Neural cell (in vitro differentiated cells): Measurements from ENCODE around the gene PSRC1. TPM values are rescaled to one million over a fixed set of nuclear protein-coding genes. Genes with fewer than 3 reads are reported as not detected.

ENCODE experiments used
- H2AFZ ChIP-seq: fragments of 200-600, 300-800 bp; sonication (generic), shearing (Covaris generic); 2 replicates; pipeline ENCODE4 v1.6.0; 2014; ENCODE audit warnings: low read depth, mild to moderate bottlenecking, antibody characterized with exemption, low read length, moderate library complexity
- H3F3A ChIP-seq: fragments of 200-600 bp; shearing (Covaris generic); 2 replicates; pipeline ENCODE4 v1.6.1; 2016; ENCODE audit warnings: mild to moderate bottlenecking, moderate library complexity, mixed read lengths, antibody characterized with exemption, low read length; ENCODE audit not compliant: insufficient read depth, poor library complexity, severe bottlenecking
- H3K27ac ChIP-seq: fragments of 200-600, 300-800 bp; sonication (generic), shearing (Covaris generic); 2 replicates; pipeline ENCODE4 v1.5.1; 2014; ENCODE audit warnings: mild to moderate bottlenecking, low read length, moderate library complexity
- H3K27me3 ChIP-seq: fragments of 300-800, 200-600 bp; sonication (generic), shearing (Covaris generic); 2 replicates; pipeline ENCODE4 v1.6.0; 2014; ENCODE audit warnings: mild to moderate bottlenecking, low read depth, low read length, moderate library complexity; ENCODE audit not compliant: insufficient read depth
- H3K36me3 ChIP-seq: fragments of 300-800, 200-600 bp; sonication (generic), shearing (Covaris generic); 2 replicates; pipeline ENCODE4 v1.5.1; 2014; ENCODE audit warnings: mild to moderate bottlenecking, antibody characterized with exemption, low read length, moderate library complexity; ENCODE audit not compliant: insufficient read depth
- H3K4me2 ChIP-seq: fragments of 300-800, 200-600 bp; sonication (generic), shearing (Covaris generic); 2 replicates; pipeline ENCODE4 v1.6.0; 2014; ENCODE audit warnings: mild to moderate bottlenecking, low read length
- H3K4me3 ChIP-seq: fragments of 300-800, 200-600 bp; sonication (generic), shearing (Covaris generic); 2 replicates; pipeline ENCODE4 v1.5.1; 2014; ENCODE audit warnings: mild to moderate bottlenecking, low read length, moderate library complexity
- H3K79me2 ChIP-seq: fragments of 200-600 bp; shearing (Covaris generic); replicated peaks from 2 replicates; pipeline ENCODE4 v1.6.0; 2014; ENCODE audit warnings: mild to moderate bottlenecking, low read length, moderate library complexity; ENCODE audit not compliant: insufficient read depth
- H3K9ac ChIP-seq: fragments of 300-800, 200-600 bp; sonication (generic), shearing (Covaris generic); 2 replicates; pipeline ENCODE4 v1.6.1; 2016; ENCODE audit warnings: mild to moderate bottlenecking, low read length, mixed read lengths
- H3K9me2 ChIP-seq: fragments of 200-600 bp; shearing (Covaris generic); 2 replicates; pipeline ENCODE4 v1.6.1; 2016; ENCODE audit warnings: mild to moderate bottlenecking, low read length, mixed read lengths; ENCODE audit not compliant: insufficient read depth
- H3K9me3 ChIP-seq: fragments of 200-600, 300-800 bp; sonication (generic), shearing (Covaris generic); 2 replicates; pipeline ENCODE4 v1.6.1; 2016; ENCODE audit warnings: mild to moderate bottlenecking, mixed run types, low read length, moderate library complexity, mixed read lengths
- H4K20me1 ChIP-seq: fragments of 200-600 bp; shearing (Covaris generic); 2 replicates; pipeline ENCODE4 v1.6.1; 2016; ENCODE audit warnings: mild to moderate bottlenecking, mixed run types; ENCODE audit not compliant: insufficient read depth
- EP300 ChIP-seq: fragments of 450-650 bp; conservative IDR thresholded peaks from 2 replicates; pipeline ENCODE4 v1.6.1; 2014; ENCODE audit warnings: antibody characterized with exemption, mild to moderate bottlenecking, moderate library complexity; ENCODE audit not compliant: poor library complexity, severe bottlenecking
- EZH2 ChIP-seq: fragments of 200-600, 300-800 bp; shearing (Covaris generic), sonication (generic); IDR thresholded peaks from 2 replicates; pipeline ENCODE4 v1.6.1; 2014; ENCODE audit warnings: antibody characterized with exemption, low read length, borderline replicate concordance, mild to moderate bottlenecking; ENCODE audit not compliant: insufficient read depth, poor library complexity, severe bottlenecking
- MXI1 ChIP-seq: fragments of 450-650 bp; conservative IDR thresholded peaks from 2 replicates; pipeline ENCODE4 v1.6.1; 2014; ENCODE audit warnings: antibody characterized with exemption, mild to moderate bottlenecking; ENCODE audit not compliant: poor library complexity, severe bottlenecking
- POLR2AphosphoS5 ChIP-seq: IDR thresholded peaks from 2 replicates; pipeline ENCODE4 v1.6.1; 2012
- RAD21 ChIP-seq: fragments of 450-650 bp; conservative IDR thresholded peaks from 2 replicates; pipeline ENCODE4 v1.6.1; 2014; ENCODE audit warnings: antibody characterized with exemption, mild to moderate bottlenecking, moderate library complexity
- SMC3 ChIP-seq: fragments of 450-650 bp; conservative IDR thresholded peaks from 2 replicates; pipeline ENCODE4 v1.6.1; 2014; ENCODE audit warnings: antibody characterized with exemption, mild to moderate bottlenecking, moderate library complexity; ENCODE audit not compliant: poor library complexity
- TAF1 ChIP-seq: IDR thresholded peaks from 2 replicates; pipeline ENCODE4 v1.6.1; 2012; ENCODE audit warnings: low read depth
- polyA plus RNA-seq: library from polyadenylated mRNA; depleted of rRNA; stranded (reverse); fragments of >200 nt; gene quantifications from 2 replicates; pipeline ENCODE4 v1.2.3, GENCODE V29; 2014
- TF ChIP-seq, protein P1 (sequence below): fragments of 450-650 bp; IDR thresholded peaks from 2 replicates; pipeline ENCODE4 v1.5.1; 2014; ENCODE audit warnings: antibody characterized with exemption, mild to moderate bottlenecking, moderate library complexity; ENCODE audit not compliant: poor library complexity, severe bottlenecking
- TF ChIP-seq, protein P2 (sequence below): IDR thresholded peaks from 2 replicates; pipeline ENCODE4 v1.6.1; 2012; ENCODE audit warnings: borderline replicate concordance

Gene PSRC1
- polyA plus RNA-seq, 1 donor from 2014 or later = 5.4 TPM

DNA sequence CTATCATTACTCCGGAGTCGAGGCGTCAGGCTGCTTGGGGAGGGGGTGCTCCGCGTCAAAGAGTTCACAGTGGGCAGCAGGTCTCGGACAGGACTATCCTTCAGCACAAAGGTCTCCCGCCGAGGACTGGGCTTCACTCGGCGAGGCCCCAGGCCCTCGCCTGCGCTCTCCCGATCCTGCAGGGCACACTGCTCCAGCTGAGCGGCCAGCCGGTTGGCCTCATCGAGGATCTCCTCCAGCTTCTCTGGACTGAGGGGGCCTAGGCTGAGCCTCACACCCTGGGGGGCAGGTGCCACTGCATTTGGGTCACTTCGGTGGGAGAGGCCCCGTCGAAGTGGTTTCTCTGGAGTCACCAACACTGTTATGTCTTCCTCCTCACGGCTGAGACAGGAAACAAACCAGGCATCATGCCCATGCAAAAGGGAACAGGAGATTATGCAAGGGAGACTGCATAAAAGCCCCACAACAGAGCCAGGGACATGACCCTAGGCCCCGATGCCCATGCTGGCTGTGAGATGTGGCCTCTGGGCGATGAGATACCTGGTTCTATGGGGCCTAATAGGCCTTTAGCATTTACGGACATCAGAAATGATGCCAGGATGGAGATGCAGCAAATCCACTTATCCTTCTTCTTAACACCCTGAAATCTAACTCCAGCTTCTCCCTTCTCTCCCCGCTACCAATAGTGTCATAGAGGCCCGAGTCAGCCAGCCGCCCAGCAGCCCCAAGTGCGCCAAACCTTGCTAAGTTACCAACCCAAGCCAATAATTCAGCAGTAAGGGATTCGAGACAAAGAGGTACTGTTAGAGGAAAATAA is 1.1 kb downstream of the PSRC1 start:
- Histone ChIP-seq H3K36me3 (no peaks in the 10 kb centered on the region), H3K4me2 (peak overlapping the region; percentile 72), H2AFZ (no peak overlapping the region), H3K9me3 (no peaks in the 10 kb centered on the region), H3K27me3 (no peaks in the 10 kb centered on the region), H3K4me3 (peak overlapping the region; percentile 74), H3K9ac (peak overlapping the region; percentile 72), H3K9me2 (no peaks in the 10 kb centered on the region), H4K20me1 (no peaks in the 10 kb centered on the region), H3K79me2 (peaks cover 7% of the 10 kb centered on the region), H3K27ac (no peak overlapping the region), H3F3A (no peaks in the 10 kb centered on the region)
- TF ChIP-seq, protein P1, sequence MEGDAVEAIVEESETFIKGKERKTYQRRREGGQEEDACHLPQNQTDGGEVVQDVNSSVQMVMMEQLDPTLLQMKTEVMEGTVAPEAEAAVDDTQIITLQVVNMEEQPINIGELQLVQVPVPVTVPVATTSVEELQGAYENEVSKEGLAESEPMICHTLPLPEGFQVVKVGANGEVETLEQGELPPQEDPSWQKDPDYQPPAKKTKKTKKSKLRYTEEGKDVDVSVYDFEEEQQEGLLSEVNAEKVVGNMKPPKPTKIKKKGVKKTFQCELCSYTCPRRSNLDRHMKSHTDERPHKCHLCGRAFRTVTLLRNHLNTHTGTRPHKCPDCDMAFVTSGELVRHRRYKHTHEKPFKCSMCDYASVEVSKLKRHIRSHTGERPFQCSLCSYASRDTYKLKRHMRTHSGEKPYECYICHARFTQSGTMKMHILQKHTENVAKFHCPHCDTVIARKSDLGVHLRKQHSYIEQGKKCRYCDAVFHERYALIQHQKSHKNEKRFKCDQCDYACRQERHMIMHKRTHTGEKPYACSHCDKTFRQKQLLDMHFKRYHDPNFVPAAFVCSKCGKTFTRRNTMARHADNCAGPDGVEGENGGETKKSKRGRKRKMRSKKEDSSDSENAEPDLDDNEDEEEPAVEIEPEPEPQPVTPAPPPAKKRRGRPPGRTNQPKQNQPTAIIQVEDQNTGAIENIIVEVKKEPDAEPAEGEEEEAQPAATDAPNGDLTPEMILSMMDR = no peak
- TF ChIP-seq POLR2AphosphoS5 (no peak), SMC3 (no peak), RAD21 (no peak), MXI1 (no peak), EZH2 (no peak), EP300 (no peak), TAF1 (no peak)
- TF ChIP-seq, protein P2, sequence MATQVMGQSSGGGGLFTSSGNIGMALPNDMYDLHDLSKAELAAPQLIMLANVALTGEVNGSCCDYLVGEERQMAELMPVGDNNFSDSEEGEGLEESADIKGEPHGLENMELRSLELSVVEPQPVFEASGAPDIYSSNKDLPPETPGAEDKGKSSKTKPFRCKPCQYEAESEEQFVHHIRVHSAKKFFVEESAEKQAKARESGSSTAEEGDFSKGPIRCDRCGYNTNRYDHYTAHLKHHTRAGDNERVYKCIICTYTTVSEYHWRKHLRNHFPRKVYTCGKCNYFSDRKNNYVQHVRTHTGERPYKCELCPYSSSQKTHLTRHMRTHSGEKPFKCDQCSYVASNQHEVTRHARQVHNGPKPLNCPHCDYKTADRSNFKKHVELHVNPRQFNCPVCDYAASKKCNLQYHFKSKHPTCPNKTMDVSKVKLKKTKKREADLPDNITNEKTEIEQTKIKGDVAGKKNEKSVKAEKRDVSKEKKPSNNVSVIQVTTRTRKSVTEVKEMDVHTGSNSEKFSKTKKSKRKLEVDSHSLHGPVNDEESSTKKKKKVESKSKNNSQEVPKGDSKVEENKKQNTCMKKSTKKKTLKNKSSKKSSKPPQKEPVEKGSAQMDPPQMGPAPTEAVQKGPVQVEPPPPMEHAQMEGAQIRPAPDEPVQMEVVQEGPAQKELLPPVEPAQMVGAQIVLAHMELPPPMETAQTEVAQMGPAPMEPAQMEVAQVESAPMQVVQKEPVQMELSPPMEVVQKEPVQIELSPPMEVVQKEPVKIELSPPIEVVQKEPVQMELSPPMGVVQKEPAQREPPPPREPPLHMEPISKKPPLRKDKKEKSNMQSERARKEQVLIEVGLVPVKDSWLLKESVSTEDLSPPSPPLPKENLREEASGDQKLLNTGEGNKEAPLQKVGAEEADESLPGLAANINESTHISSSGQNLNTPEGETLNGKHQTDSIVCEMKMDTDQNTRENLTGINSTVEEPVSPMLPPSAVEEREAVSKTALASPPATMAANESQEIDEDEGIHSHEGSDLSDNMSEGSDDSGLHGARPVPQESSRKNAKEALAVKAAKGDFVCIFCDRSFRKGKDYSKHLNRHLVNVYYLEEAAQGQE = no peak

DNA sequence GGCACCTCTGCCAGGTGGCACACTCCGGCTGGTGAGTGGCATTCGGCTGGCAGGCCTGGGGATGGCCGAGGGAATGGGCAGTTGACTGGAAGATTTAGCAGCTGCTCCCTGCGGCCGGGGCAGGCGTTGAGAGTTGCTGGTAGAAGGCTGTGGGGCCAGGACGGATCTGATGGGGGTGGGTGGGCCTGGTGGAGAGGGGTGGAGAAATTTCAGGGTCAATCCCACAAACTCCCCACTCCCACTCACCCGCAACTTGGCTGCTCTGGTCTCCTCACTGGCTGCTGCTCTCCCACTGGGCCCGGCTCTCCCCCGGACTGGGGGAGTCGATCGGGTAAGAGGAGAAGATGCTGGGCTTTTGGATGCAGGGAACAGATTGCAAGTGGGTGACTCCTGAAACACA is 2.1 kb downstream of the PSRC1 start:
- TF ChIP-seq RAD21 = no peak
- TF ChIP-seq TAF1 = no peak
- TF ChIP-seq, protein P1 = no peak
- TF ChIP-seq POLR2AphosphoS5 = no peak
- TF ChIP-seq MXI1 = no peak
- no peak for TF ChIP-seq SMC3
- no peak for TF ChIP-seq EZH2
- no peak for TF ChIP-seq EP300
- TF ChIP-seq, protein P2 = no peak
- Histone ChIP-seq H3K27ac (no peak overlapping the region), H4K20me1 (no peaks in the 10 kb centered on the region), H3K4me3 (no peak overlapping the region), H3K9me3 (no peaks in the 10 kb centered on the region), H3K9ac (no peak overlapping the region), H3K27me3 (no peaks in the 10 kb centered on the region), H3F3A (no peaks in the 10 kb centered on the region), H2AFZ (no peak overlapping the region), H3K36me3 (no peaks in the 10 kb centered on the region), H3K79me2 (peaks cover 7% of the 10 kb centered on the region), H3K9me2 (no peaks in the 10 kb centered on the region), H3K4me2 (no peak overlapping the region)
